ENCODE data around the gene RBMS3. TPM values are rescaled to one million over a fixed set of nuclear protein-coding genes. Genes with fewer than 3 reads are reported as not detected.

RBMS3 gene
- total and polyA plus RNA-seq, 4 donors, result 4.8 to 117 (median 29.4) TPM

- H3K4me3 ChIP-seq, result no peak overlapping the region
- no peaks in the 10 kb centered on the region for H3K27me3 ChIP-seq (ENCODE audit: control insufficient read depth in 3 of 3, insufficient read depth in 3 of 3, low read length in 2 of 3)
- no peak for ATAC-seq (ENCODE audit: insufficient read depth, low FRiP score)
- no peak for DNase-seq
- WGBS, 2 donors, result 38 to 48% methylated on average over 1 of the region's 1 CpG
- H3K4me1 ChIP-seq (ENCODE audit: control insufficient read depth in 5 of 5, insufficient read depth in 5 of 5, low read length in 5 of 5), result peaks cover 0 to 29% (median 13%) of the 10 kb centered on the region in 5 donors
- no peaks in the 10 kb centered on the region for H3K36me3 ChIP-seq (ENCODE audit: control insufficient read depth in 4 of 4, insufficient read depth in 4 of 4, low read length in 4 of 4)
- no peak overlapping the region for H3K9ac ChIP-seq (ENCODE audit: insufficient read depth in 1 of 2, low read length in 2 of 2)
- H3K27ac ChIP-seq (ENCODE audit: low read depth in 1 of 2, low read length in 1 of 2), result no peak overlapping the region
- H3K9me3 ChIP-seq (ENCODE audit: control insufficient read depth in 4 of 4, insufficient read depth in 3 of 4, low read length in 3 of 4), result no peaks in the 10 kb centered on the region
- no peak for TF ChIP-seq CTCF (IDR thresholded peaks at IDR 0.05; ENCODE audit: control extremely low read depth, extremely low read depth)
These were observed 33.3 kb downstream of the RBMS3 start for GRCh38 chr3:29313981-29314726.

GRCh38 chr3:29314727-29315088 is 33.8 kb downstream of the RBMS3 start:
- Histone ChIP-seq H3K36me3 (ENCODE audit: control insufficient read depth in 4 of 4, insufficient read depth in 4 of 4, low read length in 4 of 4) (no peaks in the 10 kb centered on the region), H3K9ac (ENCODE audit: insufficient read depth in 1 of 2, low read length in 2 of 2) (no peak overlapping the region), H3K4me1 (ENCODE audit: control insufficient read depth in 5 of 5, insufficient read depth in 5 of 5, low read length in 5 of 5) (peaks cover 0 to 28% (median 13%) of the 10 kb centered on the region in 5 donors), H3K27ac (ENCODE audit: low read depth in 1 of 2, low read length in 1 of 2) (no peak overlapping the region), H3K27me3 (ENCODE audit: control insufficient read depth in 3 of 3, insufficient read depth in 3 of 3, low read length in 2 of 3) (no peaks in the 10 kb centered on the region), H3K9me3 (ENCODE audit: control insufficient read depth in 4 of 4, insufficient read depth in 3 of 4, low read length in 3 of 4) (no peaks in the 10 kb centered on the region), H3K4me3 (no peak overlapping the region)
- TF ChIP-seq CTCF (IDR thresholded peaks at IDR 0.05; ENCODE audit: control extremely low read depth, extremely low read depth), result no peak
- ATAC-seq (ENCODE audit: insufficient read depth, low FRiP score) (no peak), DNase-seq (no peak)

GRCh38 chr3:29317659-29318173 is 36.8 kb downstream of the RBMS3 start:
- Histone ChIP-seq H3K4me1 (ENCODE audit: control insufficient read depth in 5 of 5, insufficient read depth in 5 of 5, low read length in 5 of 5) (peaks cover 0 to 23% (median 1%) of the 10 kb centered on the region in 5 donors), H3K9me3 (ENCODE audit: control insufficient read depth in 4 of 4, insufficient read depth in 3 of 4, low read length in 3 of 4) (no peaks in the 10 kb centered on the region), H3K4me3 (no peak overlapping the region), H3K9ac (ENCODE audit: insufficient read depth in 1 of 2, low read length in 2 of 2) (no peak overlapping the region), H3K27me3 (ENCODE audit: control insufficient read depth in 3 of 3, insufficient read depth in 3 of 3, low read length in 2 of 3) (no peaks in the 10 kb centered on the region), H3K27ac (ENCODE audit: low read depth in 1 of 2, low read length in 1 of 2) (no peak overlapping the region), H3K36me3 (ENCODE audit: control insufficient read depth in 4 of 4, insufficient read depth in 4 of 4, low read length in 4 of 4) (no peaks in the 10 kb centered on the region)
- WGBS, 2 donors, result 35 to 61% methylated on average over 1 of the region's 1 CpG
- no peak for TF ChIP-seq CTCF (IDR thresholded peaks at IDR 0.05; ENCODE audit: control extremely low read depth, extremely low read depth)
- ATAC-seq (ENCODE audit: insufficient read depth, low FRiP score) (no peak), DNase-seq (no peak)

Data from lung (tissue), 12 donors.